GM18520 (cell line): ENCODE measurements around the gene ACTN4.

Experiments
- ATAC-seq: cut with Tn5 transposase; IDR thresholded peaks from one replicate; pipeline ENCODE4 v1.9.1; 2021; ENCODE audit not compliant: unreplicated experiment

The ACTN4 gene

DNA sequence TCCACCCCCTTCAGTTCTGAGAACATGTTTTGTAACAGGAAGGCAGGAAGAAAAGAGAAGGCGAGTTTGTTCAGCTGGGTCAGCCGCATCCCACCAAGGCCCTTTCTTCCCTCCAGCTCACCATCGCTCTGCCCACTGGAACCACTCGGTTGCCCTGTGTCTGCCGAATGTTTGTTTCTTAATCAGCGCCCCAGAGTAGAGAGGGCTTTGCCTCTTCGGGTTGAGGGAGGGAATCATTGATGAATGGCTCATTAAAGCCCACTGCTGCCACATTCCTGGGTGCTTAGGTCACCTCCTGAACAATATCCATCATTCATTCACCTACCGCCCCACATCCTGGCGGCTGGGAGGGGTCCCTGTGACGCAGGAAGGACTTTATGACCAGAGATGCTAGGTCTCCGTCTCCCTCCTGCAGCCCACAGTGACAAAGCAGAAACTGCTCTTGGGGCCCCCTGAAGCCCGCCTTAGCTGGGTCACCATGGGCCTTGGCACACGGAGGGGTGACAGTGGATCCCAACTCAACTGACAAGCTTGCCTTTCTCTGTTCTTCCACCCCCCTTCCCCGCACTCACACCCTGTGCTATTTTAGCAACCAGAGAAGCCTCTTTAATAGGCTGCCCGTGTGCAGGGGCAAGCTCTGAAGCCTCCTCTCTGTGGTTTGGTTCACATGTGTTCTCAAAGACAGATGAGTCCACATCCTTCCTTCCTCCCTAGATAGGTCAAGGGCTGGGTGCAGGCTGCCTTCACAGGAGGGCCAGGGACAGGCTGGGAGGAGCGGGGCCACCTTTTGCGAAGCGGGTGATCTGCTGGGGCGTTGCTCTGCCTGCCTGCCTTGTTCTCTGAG lies 46.2 kb downstream of the ACTN4 start:
- no peak for ATAC-seq

DNA sequence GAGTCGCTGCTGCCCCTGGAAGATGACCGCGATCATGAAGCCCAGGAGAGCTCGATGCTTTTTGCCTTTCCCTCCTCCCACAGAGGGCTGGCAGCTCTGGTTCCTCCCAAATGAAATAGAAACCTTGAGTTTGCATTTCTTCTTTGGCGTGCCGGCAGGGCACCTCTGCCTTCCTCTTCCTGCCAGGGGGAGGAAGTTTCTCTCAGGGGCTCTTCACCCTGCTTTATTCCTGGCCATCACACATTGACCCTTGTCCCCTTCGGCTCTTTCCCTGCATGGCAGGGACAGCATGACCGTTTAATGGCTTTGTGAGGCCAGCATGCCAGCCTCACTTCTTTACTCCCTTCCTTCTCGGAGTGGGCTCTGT lies 47.9 kb downstream of the ACTN4 start:
- ATAC-seq = no peak

DNA sequence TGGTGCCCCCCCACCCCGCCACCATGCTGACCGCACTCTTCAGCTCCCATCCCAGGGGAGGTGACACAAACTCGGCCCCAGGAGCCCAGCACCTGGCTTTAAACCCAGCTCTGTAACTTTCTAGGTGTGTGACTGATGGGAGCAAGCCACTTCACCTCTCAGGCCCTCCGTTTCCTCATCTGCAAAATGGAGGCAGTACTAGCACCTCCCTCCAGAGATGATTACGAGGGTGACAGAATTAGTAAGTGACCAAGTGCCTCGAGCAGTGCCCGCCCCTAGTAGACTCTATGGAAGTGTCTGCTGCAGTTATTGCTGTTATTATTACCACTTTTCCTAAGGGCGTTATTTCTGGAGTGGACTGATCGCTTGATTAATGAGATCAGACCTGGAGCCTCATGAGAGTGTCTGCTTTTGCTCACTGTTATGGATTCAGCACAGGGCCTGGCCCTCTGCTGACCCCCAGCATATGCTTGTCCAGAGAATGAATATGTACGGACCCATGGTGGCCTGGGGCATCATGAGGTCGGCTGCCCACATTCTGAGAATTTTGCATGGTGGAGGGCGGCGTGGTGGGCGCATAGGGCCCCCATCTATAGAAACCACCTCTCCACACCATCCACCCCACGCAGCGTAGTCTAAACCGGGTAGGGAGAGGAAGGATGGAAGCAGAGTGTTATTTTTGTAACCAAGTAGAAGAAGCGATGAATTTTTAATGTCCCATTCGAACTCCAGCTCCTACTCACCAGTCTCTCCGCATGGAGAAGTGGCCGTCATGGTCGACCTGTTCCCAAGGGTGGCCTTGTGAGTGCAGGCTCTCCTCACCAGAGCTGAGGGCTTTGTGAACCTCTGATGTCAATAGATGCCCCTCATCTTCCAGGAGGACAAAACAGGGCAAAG lies 48.6 kb downstream of the ACTN4 start:
- ATAC-seq = no peak

DNA sequence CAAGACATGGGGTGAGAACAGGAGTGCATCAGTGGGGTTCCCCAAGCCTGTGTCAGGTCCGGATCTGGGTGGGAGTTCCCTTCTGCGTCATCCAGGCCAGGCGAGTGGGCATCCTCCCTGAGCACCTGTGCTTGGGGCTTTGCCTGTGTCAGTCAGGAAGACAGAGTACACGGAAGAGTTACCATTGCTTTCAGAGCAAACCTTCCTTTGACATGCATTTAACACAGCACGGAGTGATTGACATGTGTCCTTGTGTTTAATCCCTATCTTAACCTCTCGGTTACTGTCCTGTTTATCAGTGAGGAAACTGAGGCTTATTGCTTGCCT lies 49.2 kb downstream of the ACTN4 start:
- ATAC-seq = no peak

DNA sequence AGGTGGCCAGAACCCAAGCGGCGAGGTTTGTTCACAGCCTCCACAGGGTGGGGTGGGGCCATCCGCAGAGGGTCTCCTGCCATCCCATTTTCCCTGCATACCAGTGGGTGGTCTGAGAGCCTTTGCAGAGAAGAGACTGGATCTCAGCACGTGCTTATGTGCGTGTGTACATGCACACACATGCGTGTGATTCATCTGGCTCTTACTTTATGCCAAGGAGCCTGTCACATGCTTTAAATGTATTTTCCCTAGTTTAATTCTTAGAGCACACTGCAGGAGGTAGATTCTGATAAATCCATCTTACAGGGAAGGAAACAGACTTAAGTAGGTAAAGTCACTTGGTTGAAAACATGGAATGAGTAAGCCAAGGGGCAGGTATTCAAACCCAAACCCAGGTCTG lies 49.7 kb downstream of the ACTN4 start:
- no peak for ATAC-seq

DNA sequence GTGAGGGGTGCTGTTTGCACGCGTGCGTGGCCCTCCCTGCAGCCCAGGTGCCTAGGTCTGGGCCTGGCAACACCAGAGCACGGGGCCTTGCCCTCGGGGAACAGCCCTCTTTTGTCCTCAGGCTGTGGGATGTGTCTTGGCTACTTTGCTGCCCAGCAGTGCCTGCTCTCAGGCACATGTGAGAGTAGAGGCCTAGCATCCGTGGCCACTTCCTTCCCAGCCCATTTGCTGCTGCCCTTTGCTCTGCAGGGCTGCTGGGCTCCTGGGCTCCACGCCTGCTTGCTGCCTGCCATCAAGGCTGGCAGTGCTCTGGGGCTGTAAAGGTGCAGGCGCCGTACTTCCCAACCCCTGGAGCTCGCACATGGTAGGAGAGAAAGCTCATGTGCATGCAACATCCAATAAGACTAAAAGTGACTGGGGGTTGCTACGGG lies 50.2 kb downstream of the ACTN4 start:
- no peak for ATAC-seq

DNA sequence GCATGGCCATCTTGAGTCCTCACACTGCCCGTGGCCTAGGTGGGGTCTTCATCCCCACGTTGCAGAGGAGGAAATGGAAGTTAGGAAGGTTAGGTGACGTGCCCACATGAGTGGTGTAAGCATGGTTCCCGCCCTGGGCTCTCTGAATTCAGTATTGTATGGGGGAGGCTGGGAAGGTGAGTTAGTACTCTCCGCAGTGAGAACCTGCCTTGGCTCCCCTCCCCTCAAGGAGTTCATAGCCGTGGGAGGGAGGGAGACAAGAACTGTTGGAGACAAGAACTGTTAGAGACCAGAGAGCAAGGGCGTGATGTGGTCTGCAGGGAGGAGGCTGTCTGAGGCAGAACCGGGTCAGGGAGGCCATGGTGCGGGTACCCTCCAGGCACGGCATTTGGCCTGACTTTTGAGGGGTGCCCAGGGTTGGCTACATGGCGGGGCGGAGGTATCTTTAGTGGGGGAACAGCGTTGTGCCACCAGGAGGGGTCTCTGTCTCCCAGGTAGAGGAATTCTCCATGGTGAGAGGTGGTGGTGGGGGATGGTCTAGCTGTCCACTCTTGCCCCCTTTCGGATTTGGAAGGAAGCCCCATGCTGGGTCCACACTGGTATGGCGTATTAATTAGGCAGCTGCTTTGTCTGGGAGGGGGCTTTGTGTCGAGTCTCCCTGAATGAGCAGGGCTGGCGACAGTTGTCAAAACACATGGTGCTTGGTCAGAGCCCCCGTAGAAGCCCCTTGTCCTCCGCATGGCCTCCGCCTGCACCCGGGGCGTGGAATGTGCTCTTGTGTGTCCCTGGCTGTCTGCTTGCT lies 51.0 kb downstream of the ACTN4 start:
- ATAC-seq = no peak

DNA sequence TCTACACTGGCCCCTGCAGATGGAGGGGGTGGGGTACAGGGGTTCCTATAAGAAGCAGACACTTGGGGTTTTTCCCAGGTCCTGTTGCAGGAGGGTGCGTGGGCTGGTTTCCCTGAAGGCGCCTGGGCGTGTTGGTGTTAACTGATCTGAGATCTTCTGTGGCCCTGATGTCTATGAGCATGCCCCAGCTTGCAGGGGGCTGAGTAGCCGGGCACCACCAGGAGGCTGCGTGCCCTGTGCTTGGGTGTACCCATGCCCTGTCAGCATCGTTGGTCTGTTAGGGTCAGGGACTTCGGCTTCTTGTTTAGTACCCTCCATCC lies 51.5 kb downstream of the ACTN4 start:
- ATAC-seq = no peak

DNA sequence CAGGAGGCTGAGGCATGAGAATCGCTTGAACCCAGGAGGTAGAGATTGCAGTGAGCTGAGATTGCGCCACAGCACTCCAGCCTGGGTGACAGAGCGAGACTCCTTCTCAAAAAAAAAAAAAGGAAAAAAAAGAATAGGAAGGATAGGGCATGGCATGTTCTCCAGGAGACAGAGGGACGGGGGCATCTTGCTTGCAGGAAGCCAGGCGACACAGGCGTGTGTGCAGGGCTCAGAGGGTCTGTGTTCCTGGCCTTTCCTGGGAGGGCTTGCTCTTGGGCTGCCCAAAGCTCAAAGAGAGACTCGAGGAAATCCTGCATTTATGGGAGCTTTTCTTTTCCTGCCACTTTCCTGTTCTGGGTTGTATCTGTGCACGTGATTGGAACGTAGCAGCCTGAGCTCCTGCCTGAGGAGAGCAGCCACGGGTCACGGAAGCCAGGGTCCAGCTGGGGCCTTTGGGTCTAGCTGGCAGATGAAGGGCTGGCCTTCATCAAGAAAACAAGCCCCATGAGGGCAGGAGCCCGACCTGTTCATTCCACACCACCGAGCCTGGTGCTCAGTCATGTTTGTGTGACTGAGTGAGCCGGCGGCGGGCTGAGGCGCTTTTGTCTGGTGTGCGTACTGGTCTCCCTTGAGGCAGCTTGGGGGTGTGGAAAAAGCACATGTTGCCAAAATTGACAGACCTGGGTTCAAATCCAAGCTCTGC lies 52.3 kb downstream of the ACTN4 start:
- no peak for ATAC-seq

DNA sequence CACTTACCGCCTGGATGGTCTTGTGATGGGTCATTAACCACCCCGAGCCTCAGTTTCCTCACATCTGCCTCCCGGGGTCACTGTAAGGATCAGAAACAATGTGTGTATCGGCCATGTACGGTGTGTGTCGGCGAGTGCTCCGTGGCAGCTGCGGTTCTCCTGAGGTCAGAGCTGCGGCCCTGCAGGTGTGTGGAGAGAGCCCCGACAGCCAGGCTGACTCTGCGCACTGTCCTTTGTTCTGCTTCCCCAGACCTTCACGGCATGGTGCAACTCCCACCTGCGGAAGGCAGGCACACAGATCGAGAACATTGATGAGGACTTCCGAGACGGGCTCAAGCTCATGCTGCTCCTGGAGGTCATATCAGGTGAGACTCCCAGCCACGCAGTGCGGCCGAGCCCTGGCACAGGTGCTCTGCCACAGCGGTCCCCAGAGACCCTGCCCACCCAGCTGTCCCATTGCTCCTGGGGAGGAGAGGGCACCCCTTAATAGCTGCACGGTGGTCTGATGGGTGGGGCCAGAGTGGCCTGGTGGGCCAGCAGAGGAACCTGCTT lies 53.0 kb downstream of the ACTN4 start:
- no peak for ATAC-seq

DNA sequence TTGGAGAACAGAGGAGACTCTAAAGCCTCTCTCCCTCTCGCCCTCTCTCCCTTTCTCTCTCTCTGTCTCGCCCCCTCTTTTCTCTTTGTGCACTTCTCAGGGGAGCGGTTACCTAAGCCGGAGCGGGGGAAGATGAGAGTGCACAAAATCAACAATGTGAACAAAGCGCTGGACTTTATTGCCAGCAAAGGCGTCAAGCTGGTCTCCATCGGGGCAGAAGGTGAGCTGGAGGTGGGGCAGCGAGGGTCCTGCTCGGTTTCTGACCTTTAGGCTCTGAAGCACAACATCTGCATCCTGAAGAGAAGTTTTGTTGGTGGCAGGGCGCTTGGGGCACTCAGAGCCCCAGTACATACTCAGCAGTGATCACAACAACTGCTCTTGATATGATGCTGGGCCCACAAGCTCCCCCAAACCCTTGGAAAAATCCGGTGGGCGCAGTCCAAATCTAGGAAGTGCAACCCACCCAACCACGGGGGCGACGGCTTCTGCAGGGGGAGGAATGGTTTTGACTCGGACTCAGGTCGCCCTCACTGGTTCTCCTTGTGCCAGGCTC lies 53.5 kb downstream of the ACTN4 start:
- no peak for ATAC-seq

DNA sequence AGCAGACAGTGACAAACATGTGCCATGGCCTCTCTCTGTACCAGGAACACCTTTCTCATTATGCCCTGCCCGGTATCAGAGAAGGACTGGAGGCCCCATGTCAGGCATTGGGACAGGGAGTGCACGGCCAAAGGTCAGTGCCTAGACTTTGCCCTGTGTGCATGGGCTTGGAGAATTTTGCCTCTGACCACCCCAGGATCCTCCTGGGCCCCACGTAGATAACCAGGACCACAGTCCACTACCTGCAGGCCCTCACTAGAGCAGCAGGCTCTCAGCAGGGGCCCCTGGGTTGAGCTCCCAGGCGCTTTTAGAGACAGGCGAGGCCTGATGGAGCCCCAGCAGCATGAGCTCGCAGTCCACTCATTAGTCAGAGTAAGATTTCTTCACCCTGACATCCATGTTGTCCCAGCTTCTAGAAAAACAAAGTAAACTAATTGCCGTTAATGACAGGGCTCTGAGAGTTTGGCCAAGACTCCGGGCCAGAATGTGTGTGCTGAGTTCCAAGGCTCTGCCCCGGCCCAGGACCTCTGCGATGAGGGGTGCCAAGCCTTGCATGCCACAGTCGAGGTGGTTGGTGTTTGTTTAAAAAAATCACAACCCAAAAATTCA lies 54.1 kb downstream of the ACTN4 start:
- ATAC-seq = no peak

DNA sequence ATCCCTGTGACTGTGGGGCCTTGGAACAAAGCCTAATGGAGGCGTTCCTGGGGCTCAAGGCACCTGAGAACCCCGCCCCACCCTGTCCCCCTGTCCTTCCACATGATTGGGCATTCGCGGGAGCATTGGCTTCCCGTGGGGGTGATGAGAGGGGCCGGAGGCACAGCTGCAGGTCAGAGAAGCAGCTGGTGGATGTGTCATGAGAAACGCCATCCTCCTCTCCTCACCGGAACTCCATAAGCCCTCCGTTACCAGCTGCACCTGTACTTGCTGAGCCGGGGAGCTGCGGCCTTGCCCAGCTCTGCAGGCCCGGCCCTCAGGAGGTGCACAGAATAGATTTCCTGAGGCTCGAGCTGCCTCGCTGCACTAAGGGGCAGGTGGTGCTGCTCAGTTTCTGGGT lies 54.8 kb downstream of the ACTN4 start:
- ATAC-seq = no peak

DNA sequence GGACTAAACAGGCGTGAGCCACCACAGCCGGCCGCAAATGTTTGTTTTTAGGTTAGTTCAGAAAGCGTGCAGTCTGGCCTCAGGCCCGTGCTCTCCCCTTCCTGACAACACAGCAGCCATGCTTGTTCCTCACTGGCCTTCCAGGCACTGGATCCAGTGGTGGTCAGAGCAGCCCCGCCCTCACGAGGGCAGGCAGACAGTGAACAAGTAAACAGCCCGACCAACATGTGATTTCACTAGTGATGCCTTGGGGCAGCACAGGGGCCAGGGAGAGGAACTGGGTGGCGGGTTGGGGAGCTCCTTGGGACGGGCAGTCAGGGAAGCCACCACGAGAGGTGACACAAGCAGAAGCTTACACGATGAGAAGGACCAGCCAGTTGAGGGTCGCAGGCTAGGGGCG lies 56.1 kb downstream of the ACTN4 start:
- no peak for ATAC-seq

DNA sequence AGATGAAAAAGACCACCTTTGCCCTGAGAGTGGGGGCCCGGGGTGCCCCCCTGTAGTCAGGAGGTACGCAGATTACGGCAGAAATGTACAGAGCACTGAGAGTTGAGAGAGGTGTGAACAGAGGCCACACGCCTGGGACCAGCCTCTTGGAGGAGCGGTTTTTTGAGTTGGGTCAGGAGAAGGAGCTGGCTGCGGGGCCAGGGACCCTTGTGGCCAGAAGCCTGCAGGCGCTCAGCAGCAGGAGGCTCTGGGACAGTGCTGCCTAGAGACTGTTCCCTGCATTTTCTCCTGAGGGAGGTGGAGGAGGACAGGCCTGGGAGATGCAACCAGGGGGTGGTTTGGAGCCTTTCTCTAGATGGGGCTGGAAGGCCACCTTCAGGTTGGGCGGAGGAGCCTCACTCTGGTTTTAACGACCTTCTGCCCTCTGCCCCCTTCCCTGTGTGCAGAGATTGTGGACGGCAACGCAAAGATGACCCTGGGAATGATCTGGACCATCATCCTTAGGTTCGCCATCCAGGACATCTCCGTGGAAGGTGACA lies 57.1 kb downstream of the ACTN4 start:
- ATAC-seq = no peak

DNA sequence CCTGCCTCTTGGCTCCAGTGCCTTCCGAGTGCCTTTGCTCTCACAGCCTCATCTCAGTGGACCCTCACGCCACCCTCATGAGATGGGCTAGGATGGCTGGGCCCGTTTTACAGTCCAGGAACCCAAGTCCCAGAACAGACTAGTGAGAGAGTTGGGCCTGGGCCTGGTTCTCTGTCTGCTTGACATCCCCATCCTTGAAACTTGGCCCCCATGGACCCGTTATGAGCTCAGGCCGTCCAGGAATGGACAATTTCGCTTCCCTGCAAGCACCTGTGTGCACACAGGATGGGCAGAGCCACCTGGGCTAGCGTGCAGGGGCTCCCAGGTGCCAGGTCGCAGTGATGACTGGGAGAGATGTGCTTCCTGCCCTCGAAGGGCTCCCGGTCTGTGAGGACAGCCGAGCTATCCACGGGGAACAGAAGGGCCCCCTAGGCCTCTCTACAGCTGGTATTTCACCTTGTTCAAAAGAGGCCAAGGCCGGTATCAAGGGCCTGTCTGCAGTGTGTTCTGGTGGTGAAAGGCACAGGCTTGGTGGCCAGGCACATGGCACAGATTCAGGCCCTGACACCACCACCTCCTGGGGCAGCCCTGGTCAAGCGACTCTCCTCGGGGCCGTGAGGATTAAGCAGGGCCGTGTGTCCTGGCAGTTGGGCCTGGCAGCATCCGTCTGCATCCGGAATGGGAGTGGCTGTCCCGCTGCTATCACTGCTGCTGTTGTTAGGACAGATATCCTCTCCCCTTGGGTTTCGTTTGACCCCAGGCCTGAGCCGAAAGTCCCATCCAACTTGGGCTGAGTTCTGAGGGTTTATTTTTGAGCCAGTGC lies 58.0 kb downstream of the ACTN4 start:
- no peak for ATAC-seq

DNA sequence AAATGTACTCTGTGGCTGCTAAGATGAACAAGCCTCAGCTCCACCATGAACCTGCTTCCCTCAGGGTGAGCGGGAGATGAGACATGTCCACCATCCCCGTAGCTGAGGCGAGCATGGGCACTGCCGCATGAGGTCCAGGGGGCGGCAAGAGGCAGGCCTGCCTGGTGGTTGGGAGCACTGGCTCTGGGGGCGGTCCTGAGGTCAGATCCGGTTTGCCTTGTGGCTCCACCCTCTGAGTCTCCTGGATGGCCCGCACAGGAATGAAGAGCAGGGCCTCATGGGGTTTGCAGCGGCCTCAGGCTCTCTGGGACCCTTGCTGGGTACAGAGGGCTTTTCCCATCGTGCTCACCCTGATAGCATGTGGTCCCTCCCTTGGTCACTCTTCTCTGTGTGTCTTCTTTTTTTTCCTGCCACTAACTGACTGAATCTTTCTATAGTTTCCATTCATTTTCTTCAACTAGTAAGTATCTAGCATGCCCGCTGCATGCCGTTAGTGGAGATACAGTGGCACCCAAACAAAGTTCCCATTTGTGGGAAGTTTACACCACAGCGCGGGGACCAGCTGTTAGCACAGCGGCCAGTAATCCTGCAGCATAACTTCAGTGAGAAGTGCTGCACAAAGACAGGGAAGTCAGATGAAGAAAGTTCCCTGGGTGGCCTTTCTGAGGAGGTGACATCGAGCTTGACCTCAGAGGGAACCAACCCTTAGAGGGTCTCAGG lies 59.5 kb downstream of the ACTN4 start:
- no peak for ATAC-seq

DNA sequence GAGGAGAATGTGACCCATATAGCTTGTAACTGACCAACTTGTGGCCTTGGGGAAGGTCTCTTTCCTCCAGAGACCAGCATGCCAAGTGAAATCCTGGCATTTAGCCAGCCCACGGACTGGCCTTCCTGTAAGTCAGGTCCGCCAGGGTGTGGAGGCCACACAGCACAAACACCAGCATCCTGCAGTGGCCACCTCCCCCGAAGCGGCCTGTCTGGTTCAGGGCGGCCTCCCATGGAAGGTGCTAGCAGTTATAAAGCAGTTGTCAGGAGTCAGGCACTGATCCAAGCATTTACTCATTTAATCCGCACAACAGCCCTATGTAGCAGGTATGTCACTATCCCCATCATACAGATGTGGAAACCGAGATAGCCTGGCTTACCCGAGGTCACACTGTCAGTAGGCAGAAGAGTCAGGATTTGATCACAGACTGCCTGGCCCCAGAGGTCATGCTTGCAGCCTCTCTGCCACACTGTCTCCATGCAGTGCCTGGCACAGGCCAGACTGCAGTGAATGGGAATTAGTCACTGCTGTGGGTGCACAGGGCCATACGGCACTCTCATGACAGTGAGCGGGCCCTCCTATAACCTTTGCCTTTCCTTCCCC lies 60.2 kb downstream of the ACTN4 start:
- no peak for ATAC-seq
